Heart left ventricle (tissue), 16 donors: ENCODE data around the gene TMEM178B. TPM values are rescaled to one million over a fixed set of nuclear protein-coding genes. Genes with fewer than 3 reads are reported as not detected.

Source experiments
- ATAC-seq, 4 donors: fragments of 200-7000 bp; cut with Tn5 transposase; one replicate each; pipeline ENCODE4 v1.9.1; 2020 to 2022; ENCODE audit warnings: moderate library complexity in 4 of 4, mild to moderate bottlenecking in 3 of 4, moderate number of reproducible peaks in 1 of 4
- DNase-seq, 5 donors: peaks; one replicate each; pipeline ENCODE4 v3.0.0-alpha.2; 2020
- H3K27ac ChIP-seq, 12 donors: fragments of 200-600 bp; sonication (generic) in 4 of 12; one replicate each; pipeline versions ENCODE4 v1.5.0 to v1.8.0; 2016 to 2022; ENCODE audit warnings: mild to moderate bottlenecking in 2 of 12
- H3K27me3 ChIP-seq, 9 donors: fragments of 200-600 bp; sonication (generic) in 2 of 9; one replicate each; pipeline versions ENCODE4 v1.5.1 to v1.8.0; 2016 to 2022; ENCODE audit warnings: mild to moderate bottlenecking in 3 of 9
- H3K36me3 ChIP-seq, 9 donors: fragments of 200-600 bp; sonication (generic) in 2 of 9; one replicate each; pipeline versions ENCODE4 v1.5.0 to v1.8.0; 2018 to 2022; ENCODE audit warnings: mild to moderate bottlenecking in 2 of 9
- H3K4me1 ChIP-seq, 12 donors: fragments of 200-600 bp; sonication (generic) in 4 of 12; one replicate each; pipeline versions ENCODE4 v1.5.0 to v1.8.0; 2016 to 2022; ENCODE audit warnings: mild to moderate bottlenecking in 3 of 12
- H3K4me3 ChIP-seq, 12 donors: fragments of 200-600 bp; sonication (generic) in 4 of 12; one replicate each; pipeline versions ENCODE4 v1.5.0 to v1.8.0; 2017 to 2022; ENCODE audit warnings: mild to moderate bottlenecking in 9 of 12, moderate library complexity in 4 of 12
- H3K9me3 ChIP-seq, 12 donors: fragments of 200-600 bp; sonication (generic) in 4 of 12; one replicate each; pipeline versions ENCODE4 v1.5.0 to v1.8.0; 2016 to 2022; ENCODE audit warnings: mild to moderate bottlenecking in 1 of 12
- POLR2A ChIP-seq, 2 donors: fragments of 450-650 bp; IDR thresholded peaks; one replicate each; pipeline ENCODE4 v1.6.1; 2017; ENCODE audit warnings: antibody characterized with exemption in 2 of 2, mild to moderate bottlenecking in 2 of 2, moderate library complexity in 2 of 2
- WGBS, 4 donors: extraction: QIAGEN DNeasy Blood & Tissue Kit in 2 of 4; methylation state at CpG; one replicate each; pipeline versions ENCODE4 v1.1.5 to v1.1.7; 2013 to 2018; 5-methylcytosine and 5-hydroxymethylcytosine counted together
- intact Hi-C, 10 donors: fragments of 100-400 bp; cut with DNase I; formaldehyde crosslinking; loops; one replicate each; pipeline versions ENCODE4 v1.11.1 to v1.14.2; 2022
- polyA plus RNA-seq, 2 donors: library from polyadenylated mRNA; stranded (reverse); fragments of 200-250 nt; gene quantifications; one replicate each; pipeline ENCODE4 v1.2.3, GENCODE V29; 2013
- total RNA-seq, 9 donors: library from RNA; depleted of rRNA in 2 of 9; stranded (reverse); fragments of >200 nt in 2 of 9; fragmentation: NEBNext Ultra II Directional in 3 of 9; extraction: Animal tissue kit (Norgen Biotek cat#: 25700) in 3 of 9; gene quantifications; one replicate each; pipeline versions ENCODE4 v1.1.0 to v1.2.4, GENCODE V29; 2016 to 2023
- TF ChIP-seq, protein P1 (sequence below), 12 donors: fragments of 200-600 bp; sonication (generic) in 4 of 12; IDR thresholded peaks; one replicate each; pipeline versions ENCODE4 v1.5.0 to v1.8.0; 2018 to 2022; ENCODE audit warnings: antibody characterized with exemption in 12 of 12, mild to moderate bottlenecking in 5 of 12
- donor health status: ischemic (EF 13 %, LVEDD 7.1; RV severe dilation, severe dysfunction).
- donor health status: healthy with polysubstance abuse.
- donor health status: DM: no; HTN: yes; CAD: no.
- donor health status: DM: no; HTN: no; CAD: no.
- donor health status: ischemic (EF 25% LVEDD 6.9; RV normal size, moderate dysfunction).
- donor health status: ischemic (EF 25% LVEDD 5.7; RV mildly dilated, moderate dysfunction).
- donor health status: healthy.
- donor health status: DM: yes; HTN: yes; CAD: no.
- donor health status: ischemic (EF 35%, LVEDD 5.7; RV mildly dilated, moderate dysfunction).
- donor health status: nonischemic (EF 11% LVEDD 7.7; RV severe dilation, severe dysfunction).
- donor health status: DM: yes; HTN: yes; CAD: no.
- donor health status: PGD.
- donor health status: ischemic (EF 29% LVEDD 5.4; RV normal size, mild dysfunction).
- donor health status: nonischemic (EF 23%, LVEDD 6.1; RV moderate dilation, normal function).

The TMEM178B gene
- total and polyA plus RNA-seq, 11 donors = 1.2 to 58.5 (median 19.0) TPM

DNA sequence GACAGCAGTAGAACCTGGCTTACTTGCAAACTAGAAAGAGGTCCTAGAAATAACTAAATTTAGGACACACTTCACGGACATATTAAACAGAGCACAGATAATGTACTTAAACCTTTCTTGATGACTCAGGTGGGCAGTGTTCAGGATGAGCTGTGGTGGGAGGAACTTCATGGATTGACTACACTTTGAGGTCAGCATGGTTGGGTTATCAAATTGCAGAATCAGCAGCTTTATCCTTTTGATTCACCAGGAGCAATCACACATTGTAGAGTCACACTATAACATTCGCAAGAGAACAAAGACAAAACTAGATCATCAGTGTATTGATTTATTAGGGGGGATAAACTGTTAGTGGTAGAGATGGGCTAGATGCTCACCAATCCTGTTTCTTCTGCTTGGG, 438.7 kb downstream of the TMEM178B start:
- Histone ChIP-seq H3K9me3 (no peaks in the 10 kb centered on the region), H3K36me3 (no peaks in the 10 kb centered on the region), H3K27me3 (peaks cover 0 to 30% (median 2%) of the 10 kb centered on the region in 9 donors), H3K4me3 (no peak overlapping the region), H3K27ac (no peak overlapping the region), H3K4me1 (peaks cover 0 to 11% (median 2%) of the 10 kb centered on the region in 12 donors)
- WGBS, 4 donors = 79 to 85% (median 84%) methylated on average over 2 of the region's 2 CpGs
- no peak for DNase-seq
- intact Hi-C loops = no loop called here
- no peak for ATAC-seq
- TF ChIP-seq, protein P1, sequence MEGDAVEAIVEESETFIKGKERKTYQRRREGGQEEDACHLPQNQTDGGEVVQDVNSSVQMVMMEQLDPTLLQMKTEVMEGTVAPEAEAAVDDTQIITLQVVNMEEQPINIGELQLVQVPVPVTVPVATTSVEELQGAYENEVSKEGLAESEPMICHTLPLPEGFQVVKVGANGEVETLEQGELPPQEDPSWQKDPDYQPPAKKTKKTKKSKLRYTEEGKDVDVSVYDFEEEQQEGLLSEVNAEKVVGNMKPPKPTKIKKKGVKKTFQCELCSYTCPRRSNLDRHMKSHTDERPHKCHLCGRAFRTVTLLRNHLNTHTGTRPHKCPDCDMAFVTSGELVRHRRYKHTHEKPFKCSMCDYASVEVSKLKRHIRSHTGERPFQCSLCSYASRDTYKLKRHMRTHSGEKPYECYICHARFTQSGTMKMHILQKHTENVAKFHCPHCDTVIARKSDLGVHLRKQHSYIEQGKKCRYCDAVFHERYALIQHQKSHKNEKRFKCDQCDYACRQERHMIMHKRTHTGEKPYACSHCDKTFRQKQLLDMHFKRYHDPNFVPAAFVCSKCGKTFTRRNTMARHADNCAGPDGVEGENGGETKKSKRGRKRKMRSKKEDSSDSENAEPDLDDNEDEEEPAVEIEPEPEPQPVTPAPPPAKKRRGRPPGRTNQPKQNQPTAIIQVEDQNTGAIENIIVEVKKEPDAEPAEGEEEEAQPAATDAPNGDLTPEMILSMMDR (IDR thresholded peaks at IDR 0.05) = no peak
- TF ChIP-seq POLR2A (IDR thresholded peaks at IDR 0.05) = no peak

DNA sequence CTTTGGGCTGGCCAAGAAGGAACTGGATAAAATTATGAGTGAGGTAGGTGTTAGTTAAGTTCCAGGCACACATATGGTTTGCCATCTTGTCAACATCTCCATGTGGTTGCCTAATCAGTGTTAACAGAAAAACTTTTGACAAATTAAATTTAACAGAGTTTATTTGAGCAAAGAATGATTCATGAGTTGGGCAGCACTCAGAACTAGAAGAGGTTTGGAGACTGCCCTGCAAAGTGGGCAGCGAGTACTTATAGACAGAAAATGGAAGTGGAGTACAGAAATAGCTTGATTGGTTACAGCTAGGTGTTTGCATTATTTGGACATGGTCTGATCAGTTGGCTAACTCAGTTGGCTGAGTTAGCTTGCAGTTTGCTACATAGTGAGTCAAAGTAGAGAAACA, 439.9 kb downstream of the TMEM178B start:
- Histone ChIP-seq H3K27ac (no peak overlapping the region), H3K27me3 (peaks cover 0 to 30% (median 2%) of the 10 kb centered on the region in 9 donors), H3K9me3 (no peaks in the 10 kb centered on the region), H3K4me3 (no peak overlapping the region), H3K4me1 (peaks cover 0 to 11% (median 2%) of the 10 kb centered on the region in 12 donors), H3K36me3 (no peaks in the 10 kb centered on the region)
- DNase-seq (no peak), ATAC-seq (no peak)
- intact Hi-C loops = no loop called here
- 87 to 97% (median 89%) methylated on average over 1 of the region's 1 CpG for WGBS, 4 donors
- TF ChIP-seq, protein P1 (IDR thresholded peaks at IDR 0.05) = no peak
- no peak for TF ChIP-seq POLR2A (IDR thresholded peaks at IDR 0.05)

DNA sequence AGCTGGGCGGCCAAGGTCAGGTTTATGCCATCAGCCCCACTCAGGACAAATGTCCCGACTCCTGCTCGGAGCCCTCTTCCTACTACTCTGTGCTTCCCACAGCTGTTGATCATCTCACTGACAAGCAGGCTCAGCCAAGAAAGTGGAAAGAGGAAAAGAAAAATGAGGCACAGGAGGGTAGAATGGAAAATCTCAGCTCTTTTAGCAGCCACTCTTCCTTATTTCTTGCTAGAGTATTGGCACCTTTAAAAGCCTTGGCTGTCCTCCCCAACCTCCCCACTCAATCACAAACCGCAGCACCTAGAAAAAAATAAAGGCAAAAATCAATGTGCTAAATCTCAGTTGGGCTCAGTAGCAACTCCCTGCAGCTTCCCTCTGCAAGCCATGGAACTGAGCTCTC, 442.1 kb downstream of the TMEM178B start:
- whole genome bisulfite sequencing, 4 donors = 73 to 77% (median 75%) methylated on average over 4 of the region's 4 CpGs
- peaks cover 0 to 11% (median 2%) of the 10 kb centered on the region in 12 donors for H3K4me1 ChIP-seq
- no peak overlapping the region for H3K4me3 ChIP-seq
- DNase-seq (no peak), ATAC-seq (no peak)
- peaks cover 0 to 23% (median 2%) of the 10 kb centered on the region in 9 donors for H3K27me3 ChIP-seq
- no peaks in the 10 kb centered on the region for H3K9me3 ChIP-seq
- no peak overlapping the region for H3K27ac ChIP-seq
- H3K36me3 ChIP-seq = no peaks in the 10 kb centered on the region
- intact Hi-C loops = no loop called here
- TF ChIP-seq POLR2A (IDR thresholded peaks at IDR 0.05) = no peak
- TF ChIP-seq, protein P1 (IDR thresholded peaks at IDR 0.05) = no peak

DNA sequence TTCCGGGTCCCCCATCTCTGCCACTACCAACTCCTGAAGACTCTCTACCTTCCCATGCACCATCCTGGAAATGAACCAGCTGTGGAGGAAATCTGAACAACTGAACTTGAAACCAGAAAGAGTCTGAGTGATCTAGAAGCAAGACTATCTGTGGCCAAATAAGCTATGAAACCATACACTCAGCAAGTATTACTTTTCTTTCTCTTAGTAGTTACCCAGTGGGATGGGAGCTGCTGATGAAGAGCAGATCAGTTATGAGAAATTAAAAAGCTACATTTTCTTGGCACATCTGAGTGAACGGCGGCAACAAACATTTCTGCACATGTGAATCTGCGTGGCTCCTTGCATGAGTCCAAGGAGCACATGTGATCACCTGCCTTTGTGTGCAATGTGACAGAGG, 445.8 kb downstream of the TMEM178B start:
- no peak for DNase-seq
- intact Hi-C loops = loop anchor here in 2 of 10 donors (10.0 kb wide), 1 partner anchor 265 kb away; no protein-coding TSS in a partner anchor

More for the DNA sequence above, 445.8 kb downstream of the TMEM178B start:
- no peaks in the 10 kb centered on the region for H3K4me1 ChIP-seq
- no peaks in the 10 kb centered on the region for H3K36me3 ChIP-seq
- no peaks in the 10 kb centered on the region for H3K27me3 ChIP-seq
- 92 to 96% (median 94%) methylated on average over 4 of the region's 4 CpGs for WGBS, 4 donors
- no peak for ATAC-seq
- H3K4me3 ChIP-seq = no peak overlapping the region
- H3K27ac ChIP-seq = no peak overlapping the region
- TF ChIP-seq, protein P1 (IDR thresholded peaks at IDR 0.05) = no peak
- no peaks in the 10 kb centered on the region for H3K9me3 ChIP-seq
